Upper lobe of left lung (tissue), 4 donors: ENCODE data around the gene GABBR2.

Experiments used
- CTCF ChIP-seq, 6 experiments: fragments of 450-650 bp in 4 of 6; fragments of 200-600 bp in 2 of 6; sonication (generic) in 2 of 6; IDR thresholded peaks; one replicate each; pipeline ENCODE4 v1.5.1; 2016 to 2019; ENCODE audit warnings: antibody characterized with exemption in 6 of 6
- POLR2AphosphoS5 ChIP-seq, 2 donors: sonication (generic); formaldehyde crosslinking; IDR thresholded peaks; one replicate each; pipeline ENCODE4 v1.5.1; 2017; ENCODE audit warnings: antibody characterized with exemption in 2 of 2

GRCh38 chr9:98500337-98500919 lies 208.3 kb downstream of the GABBR2 start:
- TF ChIP-seq CTCF (IDR thresholded peaks at IDR 0.05) (no peak), POLR2AphosphoS5 (IDR thresholded peaks at IDR 0.05) (no peak)
